GM12878 (cell line): ENCODE measurements around the gene WDFY4. TPM values are rescaled to one million over a fixed set of nuclear protein-coding genes. Genes with fewer than 3 reads are reported as not detected.

ENCODE experiments used
- ATAC-seq: fragments of 200-7000 bp; cut with Tn5 transposase; 3 replicates; pipeline ENCODE4 v1.9.1; 2020; ENCODE audit warnings: mild to moderate bottlenecking, moderate library complexity
- BruUV-seq: library from RNA; stranded (reverse); fragments of 400-500 nt; replicated peaks from 2 replicates; lab custom pipeline; 2021; lab: Mats Ljungman, UMichigan
- CTCF ChIA-PET: fragments of 300-600 bp; sonication (Branson Sonifier 250); formaldehyde crosslinking; extraction: SDS; loops from one replicate; lab custom pipeline; 2021; ENCODE audit warnings: inconsistent platforms; lab: Yijun Ruan, JAX
- POLR2A ChIA-PET: fragments of 350-600 bp; formaldehyde crosslinking; extraction: SDS; loops from one replicate; lab custom pipeline; 2021; ENCODE audit warnings: inconsistent platforms; lab: Charles Lee
- RAD21 ChIA-PET: fragments of 300-600 bp; sonication (Branson Sonifier 250); formaldehyde crosslinking; loops from one replicate; lab custom pipeline; 2023; ENCODE audit warnings: antibody characterized with exemption; ENCODE audit not compliant: unreplicated experiment; lab: Charles Lee
- SMC1A ChIA-PET: fragments of 300-600 bp; sonication (Branson Sonifier 250); formaldehyde crosslinking; loops from one replicate; lab custom pipeline; 2023; ENCODE audit not compliant: unreplicated experiment, uncharacterized antibody; lab: Charles Lee
- DNase-seq: peaks from one replicate; pipeline ENCODE4 v3.0.0-alpha.2; 2011; ENCODE audit warnings: low read depth, low spot score
- FAIRE-seq: peaks from 3 replicates; lab custom pipeline; 2011; peaks lifted over from hg19 to GRCh38; lab: Jason Lieb, UNC
- H2AFZ ChIP-seq: 2 replicates; pipeline ENCODE4 v1.6.0; 2011; ENCODE audit warnings: low read depth, low read length, control low read depth; ENCODE audit not compliant: control insufficient read depth
- H3K27ac ChIP-seq: 2 replicates; pipeline ENCODE4 v1.5.1; 2011; ENCODE audit warnings: control low read depth; ENCODE audit not compliant: control insufficient read depth, insufficient read depth
- H3K27me3 ChIP-seq, 2 experiments: replicated peaks in 1 of 2; 2 replicates each; pipeline versions ENCODE4 v1.6.0 to v1.6.1; 2011; ENCODE audit warnings: low read length in 1 of 2; ENCODE audit not compliant: control insufficient read depth in 2 of 2, insufficient read depth in 2 of 2
- H3K36me3 ChIP-seq, 2 experiments: 2 replicates each; pipeline ENCODE4 v1.5.1; 2011; ENCODE audit warnings: low read length in 1 of 2; ENCODE audit not compliant: control insufficient read depth in 2 of 2, insufficient read depth in 2 of 2
- H3K4me1 ChIP-seq: 2 replicates; pipeline ENCODE4 v1.6.1; 2011; ENCODE audit warnings: mild to moderate bottlenecking, low read length, moderate library complexity, mixed read lengths; ENCODE audit not compliant: control insufficient read depth, insufficient read depth
- H3K4me2 ChIP-seq: 2 replicates; pipeline ENCODE4 v1.6.0; 2011; ENCODE audit warnings: control low read depth; ENCODE audit not compliant: control insufficient read depth, insufficient read depth
- H3K4me3 ChIP-seq: fragments of 200-600 bp; sonication (generic); 2 replicates; pipeline ENCODE4 v1.5.1; 2016
- H3K79me2 ChIP-seq: 2 replicates; pipeline ENCODE4 v1.6.0; 2011; ENCODE audit warnings: low read length; ENCODE audit not compliant: control insufficient read depth, insufficient read depth
- H3K9ac ChIP-seq: 2 replicates; pipeline ENCODE4 v1.8.0; 2011; ENCODE audit warnings: low read length, control low read depth, mixed read lengths; ENCODE audit not compliant: control insufficient read depth, insufficient read depth
- H3K9me3 ChIP-seq: replicated peaks from 3 replicates; pipeline ENCODE4 v1.5.1; 2011; ENCODE audit warnings: mild to moderate bottlenecking, low read length; ENCODE audit not compliant: control insufficient read depth, insufficient read depth
- H4K20me1 ChIP-seq: 2 replicates; pipeline ENCODE4 v1.6.0; 2011; ENCODE audit not compliant: control insufficient read depth, insufficient read depth
- MXI1 ChIP-seq: fragments of 150-350 bp; IDR thresholded peaks from 2 replicates; pipeline ENCODE4 v1.6.1; 2011; ENCODE audit warnings: low read depth, mild to moderate bottlenecking, inconsistent platforms, low read length, improper control_type of control experiment
- RAD51 ChIP-seq: fragments of 450-650 bp; IDR thresholded peaks from 2 replicates; pipeline ENCODE4 v1.6.1; 2016; ENCODE audit warnings: moderate library complexity, mild to moderate bottlenecking, inconsistent platforms
- RCOR1 ChIP-seq: conservative IDR thresholded peaks from 2 replicates; pipeline ENCODE4 v1.6.1; 2012; ENCODE audit warnings: low read depth, low read length, improper control_type of control experiment
- RFX5 ChIP-seq: IDR thresholded peaks from 2 replicates; pipeline ENCODE4 v1.6.1; 2011; ENCODE audit warnings: low read depth, low read length, improper control_type of control experiment
- STAT1 ChIP-seq: fragments of 450-650 bp; conservative IDR thresholded peaks from 2 replicates; pipeline ENCODE4 v1.6.1; 2014; ENCODE audit warnings: antibody characterized with exemption, mild to moderate bottlenecking
- SUZ12 ChIP-seq: fragments of 200-600 bp; sonication (generic); IDR thresholded peaks from one replicate; pipeline ENCODE4 v1.6.1; 2018; ENCODE audit warnings: antibody characterized with exemption, mild to moderate bottlenecking; ENCODE audit not compliant: unreplicated experiment
- TCF3 ChIP-seq: IDR thresholded peaks from 2 replicates; pipeline ENCODE4 v1.6.1; 2012; ENCODE audit warnings: low read depth, mild to moderate bottlenecking, low read length, borderline replicate concordance; ENCODE audit not compliant: insufficient read depth
- USF2 ChIP-seq: IDR thresholded peaks from 2 replicates; pipeline ENCODE4 v1.6.1; 2011; ENCODE audit warnings: low read depth, low read length, improper control_type of control experiment, borderline replicate concordance
- WGBS: methylation state at CpG from one replicate; pipeline ENCODE4 v1.1.6; 2016; ENCODE audit warnings: low lambda C conversion rate; ENCODE audit not compliant: insufficient replicate concordance, insufficient coverage; ENCODE audit errors: missing lambda C conversion rate; 5-methylcytosine and 5-hydroxymethylcytosine counted together
- in situ Hi-C: fragments of 300-500 bp; cut with MboI; formaldehyde crosslinking; loops from 9 replicates; pipeline ENCODE4 v1.14.3; 2018; ENCODE audit warnings: mixed read lengths
- intact Hi-C: fragments of 100-400 bp; cut with micrococcal nuclease; formaldehyde crosslinking; loops from one replicate; pipeline ENCODE4 v1.14.2; 2022; ENCODE audit not compliant: unreplicated experiment
- polyA plus RNA-seq, 11 experiments: library from polyadenylated mRNA; depleted of rRNA in 4 of 11; unstranded in 6 of 11; stranded (reverse) in 5 of 11; fragments of >200 nt; fragmentation: Nextera tagmentation in 4 of 11; fragmentation: Illumina TruSeq in 1 of 11; extraction: Ambion mirVana in 4 of 11; extraction: Trizol in 1 of 11; gene quantifications; 1 replicate in 1 of 11; 2 replicates in 10 of 11; pipeline versions ENCODE4 v1.2.1 to v1.2.3, GENCODE V29; 2011 to 2016; ENCODE audit warnings: inconsistent platforms in 2 of 11, missing spikeins in 2 of 11, low read depth in 1 of 11
- total RNA-seq, 4 experiments: library from RNA; depleted of rRNA in 3 of 4; stranded (reverse); fragments of >200 nt in 3 of 4; fragmentation: Illumina TruSeq in 1 of 4; extraction: Trizol in 1 of 4; gene quantifications; 2 replicates each; pipeline versions ENCODE4 v1.2.1 to v1.2.3, GENCODE V29; 2013 to 2021

The WDFY4 gene
- total and polyA plus RNA-seq, 10 of the 15 experiments (the other 5 are each of a cell fraction or from before 2014, with no cell fraction given) = 13.5 to 132 (median 47.3) TPM

- no peak overlapping the region for H3K27ac ChIP-seq
- H4K20me1 ChIP-seq = no peaks in the 10 kb centered on the region; the same call in 1 of the 2 replicates
- H3K4me1 ChIP-seq = peaks cover 38% of the 10 kb centered on the region
- ChIA-PET RAD21 (interaction anchor here (0.8 to 10.8 kb wide), 15 partner anchors 8 to 94 kb away, joined by 3 to 171 read pairs (median 4); partner anchors contain the start of gene WDFY4), CTCF (interaction anchor here (0.7 to 19.6 kb wide), 20 partner anchors 9 to 338 kb away, joined by 3 to 221 read pairs (median 4); partner anchors contain the start of gene WDFY4), SMC1A (interaction anchor here (0.8 to 10.3 kb wide), 13 partner anchors 9 to 818 kb away, joined by 3 to 170 read pairs (median 4); no protein-coding TSS in a partner anchor), POLR2A (interaction anchor here (1.2 kb wide), 2 partner anchors 9 to 18 kb away, joined by 4 read pairs; partner anchors contain the start of gene WDFY4)
- H3K36me3 ChIP-seq = peaks cover 9 to 22% of the 10 kb centered on the region in 2 experiments
- H2AFZ ChIP-seq = no peak overlapping the region
- no peak for TF ChIP-seq STAT1
- no peak for TF ChIP-seq SUZ12
- TF ChIP-seq RAD51 = peak; percentile 56; the same call in 1 of the 2 replicates
- DNase-seq (no peak), ATAC-seq (no peak), FAIRE-seq (no peak)
- H3K79me2 ChIP-seq = peaks cover 86% of the 10 kb centered on the region
- intact Hi-C loops (loop anchor here (1.0 to 5.0 kb wide), 2 partner anchors 44 to 150 kb away; no protein-coding TSS in a partner anchor), in situ Hi-C loops (no loop called here)
- BruUV-seq = no TSS peak
- H3K9ac ChIP-seq = no peak overlapping the region
- H3K4me3 ChIP-seq = no peak overlapping the region
- H3K4me2 ChIP-seq = no peak overlapping the region
- H3K27me3 ChIP-seq = no peaks in the 10 kb centered on the region
- H3K9me3 ChIP-seq = no peaks in the 10 kb centered on the region
These were observed 17.3 kb downstream of the WDFY4 start for GRCh38 chr10:48701941-48702340.

- no peaks in the 10 kb centered on the region for H3K9me3 ChIP-seq
- peaks cover 78% of the 10 kb centered on the region for H3K79me2 ChIP-seq
- ChIA-PET CTCF (interaction anchor here (2.9 to 19.6 kb wide), 2 partner anchors 42 to 47 kb away, joined by 38 to 221 read pairs; no protein-coding TSS in a partner anchor), SMC1A (interaction anchor here (0.6 to 10.3 kb wide), 9 partner anchors 9 to 673 kb away, joined by 3 to 170 read pairs (median 4); no protein-coding TSS in a partner anchor), POLR2A (interaction anchor here (1.2 kb wide), 1 partner anchor 9 kb away, joined by 4 read pairs; no protein-coding TSS in a partner anchor), RAD21 (interaction anchor here (1.1 to 10.8 kb wide), 4 partner anchors 13 to 99 kb away, joined by 3 to 171 read pairs (median 4); no protein-coding TSS in a partner anchor)
- peaks cover 27% of the 10 kb centered on the region for H3K4me1 ChIP-seq
- 96% methylated on average over 5 of the region's 5 CpGs for WGBS
- ATAC-seq = no peak
- no peaks in the 10 kb centered on the region; the same call in 1 of the 2 replicates for H4K20me1 ChIP-seq
- H3K9ac ChIP-seq = no peak overlapping the region
- H3K27me3 ChIP-seq = no peaks in the 10 kb centered on the region
- no peak overlapping the region for H3K4me2 ChIP-seq
- no peak for FAIRE-seq
- BruUV-seq = no TSS peak
- in situ Hi-C loops = no loop called here
- TF ChIP-seq RCOR1 (no peak), TCF3 (no peak), MXI1 (no peak), USF2 (no peak), RFX5 (no peak)
- no peak for DNase-seq
- no peak overlapping the region for H2AFZ ChIP-seq
- peaks cover 4 to 15% of the 10 kb centered on the region in 2 experiments for H3K36me3 ChIP-seq
- intact Hi-C loops = loop anchor here (5.0 kb wide), 1 partner anchor 151 kb away; no protein-coding TSS in a partner anchor
- H3K4me3 ChIP-seq = no peak overlapping the region
- no peak overlapping the region for H3K27ac ChIP-seq
These were observed 19.0 kb downstream of the WDFY4 start for GRCh38 chr10:48703531-48704122.
